Measurements from ENCODE around the gene SLC37A1.

SLC37A1 gene

GRCh38 chr21:42580793-42581321, 67.2 kb downstream of the SLC37A1 start:
- no peak for DNase-seq

DNA sequence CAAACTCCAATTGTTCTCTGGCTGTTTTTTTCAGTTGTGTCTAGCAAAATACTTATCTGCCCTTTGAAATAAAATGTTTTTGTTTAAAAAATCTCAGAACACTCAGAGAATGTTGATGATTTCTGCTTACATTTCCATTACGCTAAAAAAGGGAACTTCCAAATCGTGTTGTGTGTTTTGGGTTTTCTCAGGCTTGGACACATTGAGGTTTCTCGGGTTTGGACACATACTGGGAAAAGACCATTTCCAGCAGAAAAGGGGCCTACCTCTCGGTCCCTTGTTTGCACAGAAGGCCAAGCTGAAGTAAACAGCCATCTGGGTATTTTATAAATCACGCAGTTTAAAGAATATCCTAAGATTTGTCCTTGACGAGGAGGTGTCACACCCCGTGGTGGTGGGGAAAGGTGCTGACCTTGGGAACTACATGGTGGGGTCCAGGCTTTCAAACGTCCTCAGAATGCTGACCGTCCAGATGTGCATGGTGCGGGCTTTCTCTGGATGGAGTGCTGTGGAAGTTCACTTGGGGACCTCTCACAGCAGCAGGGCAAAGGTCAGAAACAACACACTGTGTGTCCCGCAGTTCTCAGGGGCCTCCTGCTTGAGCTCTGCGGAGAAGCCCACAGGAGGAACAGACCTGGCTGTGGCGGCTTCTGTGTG, 67.8 kb downstream of the SLC37A1 start:
- no peak for DNase-seq

GRCh38 chr21:42581993-42582786, 68.5 kb downstream of the SLC37A1 start:
- DNase-seq = no peak

DNA sequence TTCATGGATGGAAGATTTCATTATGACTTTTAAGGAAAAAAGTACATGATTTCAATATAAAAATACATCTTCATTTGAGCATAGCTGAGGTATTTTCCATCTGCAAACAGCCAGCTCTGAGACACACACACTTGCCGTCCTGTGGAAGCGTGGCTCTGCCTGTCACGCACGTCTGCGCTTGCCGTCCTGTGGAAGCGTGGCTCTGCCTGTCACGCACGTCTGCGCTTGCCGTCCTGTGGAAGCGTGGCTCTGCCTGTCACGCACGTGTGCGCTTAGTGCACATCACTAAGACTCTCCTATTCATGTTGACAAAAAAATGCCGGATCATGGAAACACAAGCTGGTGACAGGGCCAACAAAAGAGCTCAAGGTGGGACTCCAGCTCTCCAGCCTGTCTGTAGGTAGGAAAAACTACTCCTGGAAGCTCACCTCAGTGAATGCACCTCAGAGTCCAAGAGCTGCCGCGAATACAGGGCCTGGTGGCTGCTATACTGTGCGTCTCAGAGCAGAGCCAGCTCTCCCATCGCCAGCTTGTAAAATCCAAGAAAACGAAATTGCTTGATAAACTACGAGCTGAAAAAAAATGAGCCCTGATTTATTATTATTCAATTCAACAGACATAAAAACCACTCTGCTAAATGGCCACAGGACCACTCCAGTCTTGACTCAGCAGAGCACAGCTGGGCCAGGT, 69.3 kb downstream of the SLC37A1 start:
- DNase-seq = no peak

- DNase-seq = no peak
Observed at GRCh38 chr21:42583477-42584295, 70.0 kb downstream of the SLC37A1 start.

DNA sequence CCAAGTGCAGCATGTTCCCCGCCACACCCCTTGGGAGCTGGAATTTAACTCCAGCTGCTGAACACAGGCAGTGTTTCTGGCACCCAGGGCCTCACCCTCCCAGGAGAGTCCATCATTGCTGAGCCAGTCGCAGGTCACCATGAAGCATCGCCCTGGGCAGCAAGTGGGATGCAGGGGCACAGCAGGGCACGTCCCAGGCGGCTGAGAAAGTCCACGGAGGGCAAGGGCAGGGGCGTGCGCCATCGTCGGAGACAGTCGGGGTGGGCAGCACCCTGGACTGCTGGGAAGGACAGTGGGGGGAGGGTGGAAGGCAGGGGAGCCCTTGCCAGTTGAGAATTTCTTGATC, 70.6 kb downstream of the SLC37A1 start:
- no peak for DNase-seq

- no peak for DNase-seq
Observed at GRCh38 chr21:42585881-42586280, 72.2 kb downstream of the SLC37A1 start.

DNA sequence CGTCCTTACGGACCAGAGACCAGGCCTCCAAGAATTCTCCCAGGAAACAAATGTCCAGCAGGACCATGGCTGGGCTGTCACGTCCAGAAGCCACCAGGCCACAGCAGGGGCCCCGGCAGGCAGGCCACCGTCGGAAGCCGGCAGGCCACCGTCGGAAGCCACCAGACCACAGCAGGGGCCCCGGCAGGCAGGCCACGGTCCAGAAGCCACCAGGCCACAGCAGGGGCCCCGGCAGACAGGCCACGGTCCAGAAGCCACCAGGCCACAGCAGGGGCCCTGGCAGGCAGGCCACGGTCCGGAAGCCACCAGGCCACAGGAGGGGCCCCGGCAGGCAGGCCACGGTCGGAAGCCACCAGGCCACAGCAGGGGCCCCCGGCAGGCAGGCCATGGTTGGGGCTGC, 72.8 kb downstream of the SLC37A1 start:
- no peak for DNase-seq

- no peak for DNase-seq
Observed at GRCh38 chr21:42587036-42587435, 73.4 kb downstream of the SLC37A1 start.

GRCh38 chr21:42590431-42591131, 76.9 kb downstream of the SLC37A1 start:
- no peak for DNase-seq

DNA sequence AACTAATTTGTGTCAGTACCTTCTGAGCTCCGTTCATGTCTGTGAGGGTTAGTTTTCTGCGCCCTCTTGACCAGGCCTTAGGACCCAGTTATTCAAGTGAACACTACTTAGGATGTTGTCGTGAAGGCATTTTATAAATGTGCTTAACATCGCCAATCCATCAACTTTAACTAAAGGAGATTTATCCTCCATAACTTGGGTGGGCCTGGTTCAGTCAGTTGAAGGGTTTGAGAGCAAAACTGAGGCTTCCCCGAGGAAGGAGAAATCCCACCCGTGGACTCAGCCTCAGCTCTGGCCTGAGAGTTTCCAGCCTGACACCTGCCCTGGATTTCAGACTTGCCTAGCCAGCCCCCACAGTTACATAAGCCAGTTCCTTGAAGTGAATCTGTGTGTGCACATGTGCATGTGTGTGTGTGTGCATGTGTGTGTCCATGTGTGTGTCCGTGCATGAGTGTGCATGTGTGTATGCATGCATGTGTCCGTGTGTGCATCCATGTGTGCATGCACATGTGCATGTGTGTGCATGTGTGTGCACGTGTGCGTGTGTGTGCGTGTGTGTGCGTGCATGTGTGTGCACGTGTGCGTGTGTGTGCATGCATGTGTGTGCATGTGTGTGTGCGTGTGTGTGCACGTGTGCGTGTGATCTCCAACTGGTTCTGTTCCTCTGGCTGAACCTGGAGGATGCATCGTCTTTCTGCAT, 77.7 kb downstream of the SLC37A1 start:
- no peak for DNase-seq

- no peak for DNase-seq
Observed at GRCh38 chr21:42592156-42592820, 78.6 kb downstream of the SLC37A1 start.

DNA sequence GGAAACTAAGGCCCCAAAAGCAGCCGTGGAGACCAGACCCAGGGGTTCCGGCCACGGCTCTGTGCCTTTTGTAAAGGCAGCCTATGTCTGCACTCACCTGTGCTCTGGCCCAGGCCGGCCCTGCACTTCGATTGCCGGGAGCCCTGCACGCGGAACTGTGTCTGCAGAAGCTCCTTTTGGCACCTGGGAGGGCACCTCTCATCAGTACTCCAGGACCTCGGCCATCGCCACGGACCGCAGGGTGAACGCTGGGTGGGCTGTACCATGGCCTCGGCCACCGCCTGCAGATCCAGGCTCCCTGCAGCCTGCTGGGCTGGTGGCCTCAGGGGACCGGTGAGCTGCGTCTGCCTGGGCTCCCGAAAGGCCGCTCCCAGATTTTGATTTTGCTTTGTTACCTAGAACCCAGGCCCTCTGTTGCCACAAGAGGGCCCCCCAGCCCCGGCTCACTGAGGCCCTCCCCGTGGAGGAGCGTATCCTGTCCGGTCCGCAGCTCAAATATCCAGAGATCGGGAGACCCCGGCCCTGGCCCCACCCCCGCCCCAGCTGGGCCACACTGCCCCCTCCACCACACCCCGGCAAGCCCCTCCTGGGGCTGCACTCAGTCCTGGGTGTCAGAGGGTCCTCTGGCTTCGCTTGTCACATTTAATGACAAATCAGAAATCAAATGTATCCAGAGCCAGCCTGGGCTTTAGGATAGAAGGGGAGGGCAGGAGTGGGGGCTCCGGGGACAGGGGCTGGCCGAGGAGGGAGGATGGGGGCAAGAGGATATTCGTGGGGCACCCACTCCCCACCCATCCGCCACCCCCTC, 79.6 kb downstream of the SLC37A1 start:
- no peak for DNase-seq

- DNase-seq = no peak
Observed at GRCh38 chr21:42594616-42595282, 81.1 kb downstream of the SLC37A1 start.

DNA sequence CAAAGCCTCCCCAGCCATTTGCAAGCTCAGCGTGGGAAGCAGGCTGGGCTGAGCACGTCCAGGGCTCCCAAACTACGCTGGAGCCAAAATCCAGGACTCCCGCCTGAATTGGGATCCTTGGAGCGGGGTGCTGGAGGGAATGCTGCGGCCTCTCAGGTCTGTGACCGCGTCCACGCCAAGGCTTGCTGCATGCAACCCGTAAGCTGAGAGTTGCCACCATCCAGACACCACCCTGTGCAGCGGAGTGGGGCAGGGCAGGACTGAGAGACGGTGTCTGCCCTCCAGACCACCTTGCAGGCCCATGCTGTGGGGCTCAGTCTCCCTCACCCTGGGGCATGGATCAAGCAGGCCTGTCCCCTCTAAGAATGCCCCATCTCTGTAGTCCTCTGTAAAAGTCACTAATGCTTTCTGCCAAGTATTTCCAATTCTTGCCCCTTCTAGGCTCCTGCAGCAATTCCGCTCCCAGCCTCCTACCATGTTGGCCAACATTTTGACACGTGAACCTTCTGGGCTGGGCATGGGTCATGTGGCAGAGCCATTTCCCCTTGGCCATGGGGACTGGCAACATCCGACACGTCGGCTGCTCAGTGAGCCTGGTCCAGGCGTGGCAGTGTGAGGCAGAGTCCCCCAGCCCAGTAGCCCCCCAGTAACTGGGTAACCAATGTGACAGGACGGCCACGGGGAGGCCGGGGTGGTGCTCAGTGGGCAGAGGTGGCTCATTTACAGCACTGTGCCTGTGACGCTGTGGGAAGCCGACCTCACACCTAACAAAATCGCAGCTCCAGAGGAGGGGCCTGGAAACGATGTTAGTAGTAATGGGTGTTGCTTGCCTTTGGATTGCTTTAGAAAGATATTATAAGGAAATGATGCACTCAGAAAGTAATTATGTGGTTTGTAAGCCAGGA, 81.9 kb downstream of the SLC37A1 start:
- DNase-seq = no peak

- DNase-seq = no peak
Observed at GRCh38 chr21:42596657-42597056, 83.0 kb downstream of the SLC37A1 start.

GRCh38 chr21:42597487-42598158, 84.0 kb downstream of the SLC37A1 start:
- DNase-seq = no peak
